NK-92 (cell line): ENCODE measurements around the gene VWCE.
"Not testable (repeated sequence)": the region's sequence is repeated elsewhere in the genome, so short reads cannot be mapped to it uniquely, and the experiment has no call there.

Source experiments
- DNase-seq: peaks from one replicate; lab custom pipeline; 2025; ENCODE audit not compliant: unreplicated experiment; lab: John Stamatoyannopoulos, UW

VWCE gene

GRCh38 chr11:61259363-61259762, 35.8 kb downstream of the VWCE start:
- no peak for DNase-seq

DNA sequence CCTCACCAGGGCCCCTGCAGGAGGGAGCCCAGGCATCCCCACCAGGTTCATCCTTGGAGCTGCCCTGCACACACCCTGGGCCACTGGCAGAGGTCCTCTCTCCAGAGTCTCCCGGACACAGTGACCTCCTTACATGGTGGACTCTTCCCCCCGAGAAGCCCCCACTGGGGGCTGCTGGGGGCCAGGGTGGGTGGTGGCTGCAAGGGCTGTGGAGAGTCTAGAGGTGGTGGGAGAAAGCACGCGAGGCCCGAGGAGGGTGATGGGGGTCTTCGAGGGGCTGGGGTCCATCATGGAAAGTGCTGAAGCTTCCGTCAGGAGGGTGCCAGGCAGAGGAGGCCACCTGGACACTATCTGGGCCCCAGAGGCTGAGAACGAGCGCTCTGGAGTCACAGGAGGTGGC, 36.6 kb downstream of the VWCE start:
- DNase-seq, result no peak

DNA sequence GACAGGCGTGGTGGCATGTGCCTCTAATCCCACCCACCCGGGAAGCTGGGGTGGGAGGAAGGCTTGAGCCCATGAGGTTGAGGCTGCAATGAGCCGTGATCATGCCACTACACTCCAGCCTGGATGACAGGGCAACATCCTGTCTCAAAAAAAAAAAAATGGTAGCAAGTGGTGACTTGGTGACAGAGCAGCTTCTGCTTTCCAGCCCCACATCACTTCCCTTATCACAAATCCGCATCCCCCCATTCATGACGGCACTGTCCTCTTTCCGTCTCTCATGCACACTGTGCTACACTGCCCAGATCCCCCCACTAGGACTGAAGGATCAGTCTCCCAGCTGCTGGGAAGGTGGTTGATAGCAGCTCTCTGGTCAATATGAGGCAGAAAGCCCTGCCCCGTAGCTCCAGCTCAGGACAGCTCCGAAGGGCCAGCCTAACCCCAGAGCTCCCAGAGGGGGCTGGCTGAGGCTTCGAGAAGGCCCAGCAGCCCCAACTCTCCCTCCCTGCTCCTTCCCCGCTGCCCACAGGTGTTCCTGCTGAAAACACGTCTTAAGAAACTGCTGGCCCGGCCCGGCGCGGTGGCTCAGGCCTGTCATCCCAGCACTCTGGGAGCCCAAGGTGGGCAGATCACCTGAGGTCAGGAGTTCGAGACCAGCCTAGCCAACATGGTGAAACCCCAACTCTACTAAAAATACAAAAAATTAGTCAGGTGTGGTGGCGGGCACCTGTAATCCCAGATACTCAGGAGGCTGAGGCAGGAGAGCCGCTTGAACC, 38.2 kb downstream of the VWCE start:
- DNase-seq, result no peak

GRCh38 chr11:61254403-61255025, 40.6 kb downstream of the VWCE start:
- no peak for DNase-seq

DNA sequence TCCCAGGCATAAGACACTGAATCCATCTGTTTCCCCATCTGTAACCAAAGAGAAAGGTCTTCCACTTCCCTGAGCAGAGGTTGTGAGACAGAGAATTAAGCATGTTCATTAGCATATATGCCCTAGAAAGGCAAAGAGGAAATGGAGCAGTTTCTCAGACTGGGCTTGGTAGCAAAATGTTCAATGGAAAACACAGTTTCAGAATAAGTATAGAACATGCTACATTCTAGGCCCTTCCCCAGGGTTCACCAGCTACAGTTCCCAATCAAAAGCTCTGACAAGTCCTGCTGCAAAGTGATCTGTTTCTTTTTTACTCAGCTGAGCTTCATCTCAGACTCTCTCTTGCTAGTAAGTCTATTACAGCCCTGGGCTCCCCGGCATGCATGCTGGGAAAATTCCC, 42.8 kb downstream of the VWCE start:
- DNase-seq, result not testable (repeated sequence)

GRCh38 chr11:61250796-61251765, 44.0 kb downstream of the VWCE start:
- DNase-seq, result not testable (repeated sequence)

DNA sequence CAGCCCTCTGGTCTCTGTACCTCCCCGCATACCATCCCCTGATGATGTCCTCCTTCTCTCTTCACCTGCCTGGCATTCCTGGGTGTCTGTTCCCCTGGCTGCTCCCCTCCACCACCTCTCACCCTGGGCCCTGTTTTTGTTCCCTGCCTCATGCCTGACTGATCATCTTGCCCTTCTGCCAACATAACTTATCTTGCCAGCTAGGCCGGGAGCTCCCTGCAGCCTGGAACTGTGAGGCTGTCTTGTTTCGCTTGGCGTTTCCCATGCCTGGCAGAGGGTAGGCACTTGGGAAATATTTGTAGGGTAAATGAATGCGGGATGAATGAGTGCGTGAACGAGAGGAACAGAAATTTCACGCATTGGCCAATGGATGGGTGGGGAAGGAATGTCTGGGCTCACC, 45.9 kb downstream of the VWCE start:
- DNase-seq, result not testable (repeated sequence)

DNA sequence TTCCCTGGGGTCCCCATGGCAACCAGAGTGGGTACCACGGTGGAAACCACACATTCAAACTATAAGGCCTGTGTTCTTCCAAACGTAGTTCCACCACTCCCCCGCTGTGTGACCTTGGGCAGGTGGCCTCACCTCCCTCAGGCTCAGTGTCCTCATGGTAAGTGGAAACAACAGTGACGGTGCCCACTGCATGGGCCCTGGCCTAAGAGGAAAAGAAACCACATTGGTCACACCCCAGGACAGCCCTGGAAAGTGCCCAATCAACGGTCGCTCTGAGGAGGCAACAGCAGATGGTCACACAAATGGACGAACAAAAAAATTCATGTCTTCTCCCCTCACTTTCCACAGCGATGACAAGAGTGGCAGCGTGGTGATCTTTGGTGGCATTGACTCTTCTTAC, 47.0 kb downstream of the VWCE start:
- DNase-seq, result not testable (repeated sequence)

DNA sequence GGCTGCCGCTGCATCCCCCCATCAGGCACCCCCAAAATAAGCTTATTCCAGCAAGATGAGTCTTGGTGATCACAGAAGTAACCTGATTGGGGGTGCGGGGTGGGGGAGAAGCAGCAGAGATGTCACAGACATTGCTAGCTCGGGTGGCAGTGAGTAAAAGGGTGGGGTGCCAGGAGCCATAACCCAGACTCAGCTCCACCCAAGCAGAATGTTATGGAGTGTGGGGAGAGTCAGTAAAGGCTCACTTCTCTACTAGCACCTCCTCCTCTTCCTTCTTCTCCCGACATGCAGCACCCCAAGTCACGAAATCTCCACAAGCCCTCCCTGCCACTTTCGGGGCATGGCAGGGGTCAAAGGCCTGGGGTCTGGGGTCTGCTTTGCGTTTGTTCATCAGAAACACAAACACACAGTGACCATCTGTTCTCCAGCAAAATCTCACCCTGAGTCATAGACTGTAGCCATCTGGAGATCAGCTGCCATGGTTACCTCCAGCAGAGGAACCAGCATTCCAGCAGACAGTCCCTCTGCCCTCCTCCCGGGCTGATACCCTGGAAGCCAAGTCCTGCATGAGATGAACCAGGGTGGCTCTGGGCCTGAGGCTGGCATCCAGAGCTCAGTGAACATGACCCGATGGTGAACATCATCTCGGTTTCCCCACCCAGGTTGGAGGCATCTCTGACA, 49.7 kb downstream of the VWCE start:
- DNase-seq, result not testable (repeated sequence)

DNA sequence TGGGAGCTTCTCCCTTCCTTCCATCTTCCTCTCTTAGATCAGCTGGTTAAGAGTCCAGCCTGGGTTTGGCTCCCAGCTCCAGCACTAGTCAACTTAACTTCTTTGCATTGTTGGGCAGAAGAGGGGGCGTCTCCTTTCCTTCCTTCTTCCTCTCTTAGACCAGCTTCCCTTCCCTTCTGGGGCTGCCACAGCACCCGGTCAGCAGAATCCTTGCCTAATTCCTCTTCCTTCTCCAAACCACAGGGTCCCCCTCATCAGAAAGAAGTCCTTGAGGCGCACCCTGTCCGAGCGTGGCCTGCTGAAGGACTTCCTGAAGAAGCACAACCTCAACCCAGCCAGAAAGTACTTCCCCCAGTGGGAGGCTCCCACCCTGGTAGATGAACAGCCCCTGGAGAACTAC, 53.6 kb downstream of the VWCE start:
- not testable (repeated sequence) for DNase-seq

- DNase-seq, result not testable (repeated sequence)
Measured at GRCh38 chr11:61240875-61241274, 54.2 kb downstream of the VWCE start, which contains the start of gene PGA5. Gene PGA5, plus strand, starts transcription at chr11:61241175. Its CDS starts 52 bp downstream, at chr11:61241227.

GRCh38 chr11:61240288-61240687, 54.8 kb downstream of the VWCE start:
- not testable (repeated sequence) for DNase-seq

DNA sequence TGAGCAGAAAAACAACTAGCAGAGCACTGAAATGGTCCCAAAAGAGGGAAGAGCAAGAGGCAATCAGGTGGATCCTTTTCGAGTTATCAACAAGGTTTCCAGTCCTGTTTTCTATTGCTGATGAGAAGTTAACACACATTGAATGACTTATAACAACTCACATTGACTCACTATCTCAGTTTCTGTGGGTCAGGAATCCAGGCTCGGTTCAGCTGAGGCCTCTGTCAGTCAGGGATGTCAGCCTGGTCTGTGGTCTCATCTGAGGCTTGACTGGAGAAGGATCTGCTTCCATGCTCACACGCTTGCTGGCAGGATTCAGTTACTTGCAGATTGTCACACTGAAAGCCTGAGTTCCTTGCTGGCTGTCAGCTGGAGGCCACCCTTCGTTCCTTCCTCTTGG, 58.0 kb downstream of the VWCE start:
- DNase-seq, result not testable (repeated sequence)

DNA sequence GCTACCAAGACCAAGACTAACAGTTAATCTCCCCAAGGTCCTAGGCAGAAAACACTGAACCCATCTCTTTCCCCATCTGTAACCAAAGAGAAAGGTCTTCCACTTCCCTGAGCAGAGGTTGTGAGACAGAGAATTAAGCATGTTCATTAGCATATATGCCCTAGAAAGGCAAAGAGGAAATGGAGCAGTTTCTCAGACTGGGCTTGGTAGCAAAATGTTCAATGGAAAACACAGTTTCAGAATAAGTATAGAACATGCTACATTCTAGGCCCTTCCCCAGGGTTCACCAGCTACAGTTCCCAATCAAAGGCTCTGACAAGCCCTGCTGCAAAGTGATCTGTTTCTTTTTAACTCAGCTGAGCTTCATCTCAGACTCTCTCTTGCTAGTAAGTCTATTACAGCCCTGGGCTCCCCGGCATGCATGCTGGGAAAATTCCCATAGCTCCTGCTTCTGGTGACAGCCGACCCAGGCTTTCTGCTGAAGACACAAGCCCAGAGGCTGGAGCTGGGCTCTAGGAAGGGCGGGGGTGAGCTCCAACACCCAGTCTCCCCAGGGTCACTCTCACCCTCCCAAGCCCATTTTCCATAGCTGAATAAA, 62.5 kb downstream of the VWCE start:
- DNase-seq, result not testable (repeated sequence)

DNA sequence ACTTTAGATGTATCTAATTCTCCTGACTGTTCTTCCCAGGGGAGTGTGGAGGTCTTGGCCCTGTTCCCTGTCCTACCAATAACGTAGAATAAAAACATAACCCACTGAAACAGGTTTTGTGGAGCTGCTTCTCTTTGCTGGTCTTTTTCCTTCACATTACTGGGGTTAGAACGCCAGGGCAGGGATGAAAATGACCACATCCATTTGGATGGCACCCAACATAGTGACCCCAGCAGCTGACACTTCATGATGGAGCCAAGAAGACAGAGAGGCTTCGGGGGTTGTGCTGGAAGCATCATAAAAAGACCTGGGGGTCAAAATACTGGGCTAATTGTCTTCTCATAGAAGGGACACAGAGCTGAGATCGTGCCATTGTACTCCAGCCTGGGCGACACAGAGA, 63.5 kb downstream of the VWCE start:
- DNase-seq, result not testable (repeated sequence)

GRCh38 chr11:61231033-61231432, 64.1 kb downstream of the VWCE start:
- not testable (repeated sequence) for DNase-seq

DNA sequence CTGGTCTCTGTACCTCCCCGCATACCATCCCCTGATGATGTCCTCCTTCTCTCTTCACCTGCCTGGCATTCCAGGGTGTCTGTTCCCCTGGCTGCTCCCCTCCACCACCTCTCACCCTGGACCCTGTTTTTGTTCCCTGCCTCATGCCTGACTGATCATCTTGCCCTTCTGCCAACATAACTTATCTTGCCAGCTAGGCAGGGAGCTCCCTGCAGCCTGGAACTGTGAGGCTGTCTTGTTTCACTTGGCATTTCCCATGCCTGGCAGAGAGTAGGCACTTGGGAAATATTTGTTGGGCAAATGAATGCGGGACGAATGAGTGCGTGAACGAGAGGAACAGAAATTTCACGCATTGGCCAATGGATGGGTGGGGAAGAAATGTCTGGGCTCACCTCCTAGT, 65.7 kb downstream of the VWCE start:
- not testable (repeated sequence) for DNase-seq

DNA sequence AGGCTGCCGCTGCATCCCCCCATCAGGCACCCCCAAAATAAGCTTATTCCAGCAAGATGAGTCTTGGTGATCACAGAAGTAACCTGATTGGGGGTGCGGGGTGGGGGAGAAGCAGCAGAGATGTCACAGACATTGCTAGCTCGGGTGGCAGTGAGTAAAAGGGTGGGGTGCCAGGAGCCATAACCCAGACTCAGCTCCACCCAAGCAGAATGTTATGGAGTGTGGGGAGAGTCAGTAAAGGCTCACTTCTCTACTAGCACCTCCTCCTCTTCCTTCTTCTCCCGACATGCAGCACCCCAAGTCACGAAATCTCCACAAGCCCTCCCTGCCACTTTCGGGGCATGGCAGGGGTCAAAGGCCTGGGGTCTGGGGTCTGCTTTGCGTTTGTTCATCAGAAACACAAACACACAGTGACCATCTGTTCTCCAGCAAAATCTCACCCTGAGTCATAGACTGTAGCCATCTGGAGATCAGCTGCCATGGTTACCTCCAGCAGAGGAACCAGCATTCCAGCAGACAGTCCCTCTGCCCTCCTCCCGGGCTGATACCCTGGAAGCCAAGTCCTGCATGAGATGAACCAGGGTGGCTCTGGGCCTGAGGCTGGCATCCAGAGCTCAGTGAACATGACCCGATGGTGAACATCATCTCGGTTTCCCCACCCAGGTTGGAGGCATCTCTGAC, 68.5 kb downstream of the VWCE start:
- not testable (repeated sequence) for DNase-seq

DNA sequence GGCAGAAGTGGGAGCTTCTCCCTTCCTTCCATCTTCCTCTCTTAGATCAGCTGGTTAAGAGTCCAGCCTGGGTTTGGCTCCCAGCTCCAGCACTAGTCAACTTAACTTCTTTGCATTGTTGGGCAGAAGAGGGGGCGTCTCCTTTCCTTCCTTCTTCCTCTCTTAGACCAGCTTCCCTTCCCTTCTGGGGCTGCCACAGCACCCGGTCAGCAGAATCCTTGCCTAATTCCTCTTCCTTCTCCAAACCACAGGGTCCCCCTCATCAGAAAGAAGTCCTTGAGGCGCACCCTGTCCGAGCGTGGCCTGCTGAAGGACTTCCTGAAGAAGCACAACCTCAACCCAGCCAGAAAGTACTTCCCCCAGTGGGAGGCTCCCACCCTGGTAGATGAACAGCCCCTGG, 72.4 kb downstream of the VWCE start:
- not testable (repeated sequence) for DNase-seq

- DNase-seq, result not testable (repeated sequence)
Measured at GRCh38 chr11:61222047-61222446, 73.1 kb downstream of the VWCE start, which contains the start of gene PGA4. Gene PGA4, plus strand, starts transcription at chr11:61222347. Its CDS starts 54 bp downstream, at chr11:61222401.
